NCI-H446 treated with DMSO at 0.1 percent for 48 hours (cell line): ENCODE measurements around the gene EMC7.
"Not testable (repeated sequence)": the region's sequence is repeated elsewhere in the genome, so short reads cannot be mapped to it uniquely, and the experiment has no call there.

Experiments used
- DNase-seq: peaks from one replicate; lab custom pipeline; 2025; lab: John Stamatoyannopoulos, UW

The EMC7 gene

DNA sequence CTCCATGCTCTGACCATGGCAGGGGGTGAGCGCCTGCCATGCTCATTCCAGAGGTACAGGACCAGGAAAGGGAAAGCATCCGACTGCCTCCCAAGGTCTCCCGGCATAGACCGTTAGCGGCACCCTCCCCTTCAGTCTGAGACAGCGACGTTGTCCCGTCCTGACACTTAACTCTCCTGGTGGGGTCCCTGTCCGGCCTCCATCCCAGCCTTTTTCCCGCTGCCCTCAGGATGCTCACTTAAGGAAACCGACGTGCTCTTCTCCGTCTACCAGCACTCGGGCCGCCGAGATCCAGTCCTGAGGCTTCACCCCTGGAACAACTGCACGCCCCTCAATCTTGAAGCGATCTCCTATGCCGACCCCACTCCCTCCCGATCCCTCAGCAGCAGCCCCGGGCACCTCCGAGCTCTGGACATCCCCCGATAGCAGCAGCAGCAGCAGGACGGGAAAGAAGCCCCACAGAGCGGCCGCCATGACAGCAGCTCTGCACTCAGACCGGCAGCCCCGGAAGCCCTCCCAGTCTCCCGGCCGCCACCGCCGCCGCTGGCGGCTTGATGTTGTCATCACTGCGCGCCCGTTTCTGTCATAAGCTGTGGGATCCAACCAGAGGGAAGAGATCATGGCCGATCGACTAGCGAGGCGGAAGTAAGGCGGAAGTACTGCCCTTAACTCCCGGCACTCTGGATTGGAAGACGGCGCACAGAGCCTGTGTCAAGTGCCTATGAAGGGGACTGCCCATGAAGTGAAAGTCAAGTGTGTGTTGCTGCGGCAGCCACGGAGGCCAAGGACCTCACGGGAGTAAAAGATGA lies at the start of gene EMC7, which contains the start of gene PGBD4:
EMC7 (minus strand) TSS at position 497 of the 809 bp plus-strand sequence; CDS start at position 474, 23 bp downstream.
PGBD4 (plus strand) TSS at position 718 of the 809 bp plus-strand sequence. CDS start 449 bp downstream, outside the sequence.
- peak; percentile 95 for DNase-seq

DNA sequence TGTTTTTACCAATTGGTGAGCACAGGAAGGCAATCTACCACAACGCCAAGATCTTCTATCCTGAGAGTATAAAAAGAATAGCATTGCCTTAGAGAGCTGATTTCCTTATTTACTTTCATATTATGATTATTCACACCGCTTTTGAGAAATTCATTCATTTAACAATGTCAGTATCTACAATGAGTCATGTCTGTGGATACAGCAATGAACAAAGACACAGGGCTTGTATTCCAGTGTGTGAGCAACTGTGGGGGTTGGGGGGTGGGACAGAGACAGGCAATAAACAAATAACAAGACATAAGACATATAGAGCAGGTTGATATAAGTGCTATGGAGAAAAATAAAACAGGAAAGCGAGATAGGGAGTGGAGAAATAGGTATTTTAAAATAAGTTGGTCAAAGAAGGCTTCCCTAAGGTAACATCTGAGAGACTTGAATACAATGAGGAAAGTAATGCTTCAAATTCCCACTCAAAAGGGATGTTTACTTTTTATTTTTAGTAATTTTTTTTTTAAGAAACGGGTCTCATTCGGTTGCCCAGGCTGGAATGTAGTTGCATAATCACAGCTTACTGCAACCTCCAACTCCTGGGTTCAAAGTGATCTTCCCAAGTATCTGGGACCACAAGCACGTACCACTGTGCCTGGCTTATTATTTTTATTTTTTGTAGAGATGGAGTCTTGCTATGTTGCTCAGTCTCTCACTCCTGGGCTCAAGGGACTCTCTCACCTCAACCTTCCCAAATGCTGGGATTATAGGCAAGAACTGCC lies 45.9 kb upstream of the EMC7 start:
- DNase-seq: no peak

- DNase-seq: no peak
Observed at GRCh38 chr15:34133511-34133910, 31.8 kb upstream of the EMC7 start.

DNA sequence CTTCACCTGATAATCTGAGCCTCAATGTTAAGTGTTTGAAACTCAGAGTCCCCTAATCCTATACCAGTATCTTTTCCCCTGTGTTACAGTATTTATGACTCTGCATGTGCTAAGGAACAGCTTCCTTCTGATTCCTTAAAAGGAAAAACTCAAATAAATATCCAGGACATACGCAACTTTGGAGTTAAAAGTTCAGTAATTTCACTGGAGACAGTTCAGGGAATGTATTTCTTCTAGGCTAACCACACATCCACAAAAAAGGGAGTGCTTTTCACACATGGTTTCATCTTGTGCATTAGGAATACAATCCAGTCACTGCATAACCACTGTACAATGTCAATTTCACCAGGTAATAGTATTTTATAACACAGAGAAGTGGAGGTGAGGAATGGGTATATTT lies 31.2 kb upstream of the EMC7 start:
- DNase-seq: no peak

- DNase-seq: no peak
Observed at GRCh38 chr15:34128898-34129297, 27.2 kb upstream of the EMC7 start.

GRCh38 chr15:34126522-34126921 lies 24.9 kb upstream of the EMC7 start:
- no peak for DNase-seq

DNA sequence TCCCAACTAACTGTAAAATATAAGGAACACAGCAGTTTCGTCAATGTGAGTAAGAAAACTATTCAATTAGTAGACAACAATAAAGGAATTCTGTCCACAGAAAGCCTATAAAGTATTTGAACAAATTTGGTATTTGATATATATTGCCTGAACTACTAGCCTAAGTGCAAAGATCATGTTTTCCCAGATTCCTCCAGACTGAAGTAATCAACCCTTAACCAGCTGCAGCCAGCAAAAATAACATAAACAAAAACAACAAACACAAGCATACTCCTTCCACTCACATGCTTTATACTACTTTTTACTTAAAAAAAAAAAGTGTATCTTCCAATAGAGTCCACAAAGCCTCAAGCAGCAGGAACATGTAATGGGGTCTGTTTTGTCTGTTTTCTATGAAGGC lies 24.3 kb upstream of the EMC7 start:
- DNase-seq: no peak

GRCh38 chr15:34124651-34125050 lies 23.0 kb upstream of the EMC7 start:
- no peak for DNase-seq

DNA sequence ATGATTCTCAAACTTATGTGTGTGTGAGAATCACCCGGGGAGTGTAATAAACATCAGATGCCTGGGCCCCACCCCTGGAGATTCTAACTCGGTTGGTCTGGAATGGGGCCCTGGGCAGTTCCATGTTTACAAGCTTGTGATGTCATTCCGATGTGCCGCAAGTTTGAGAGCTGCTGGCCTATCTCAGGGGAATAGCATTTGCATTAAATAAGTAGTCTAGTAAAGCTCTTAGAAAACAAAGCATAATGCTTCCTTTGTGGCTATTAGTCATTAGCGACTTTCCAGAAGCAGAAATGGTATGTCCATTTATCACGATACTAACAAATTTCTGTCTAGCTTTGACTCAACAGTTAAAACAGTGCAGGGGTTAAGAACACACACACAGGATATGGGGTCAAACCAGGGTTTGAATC lies 21.1 kb upstream of the EMC7 start:
- DNase-seq: no peak

GRCh38 chr15:34121786-34122185 lies 20.1 kb upstream of the EMC7 start:
- DNase-seq: not testable (repeated sequence)

DNA sequence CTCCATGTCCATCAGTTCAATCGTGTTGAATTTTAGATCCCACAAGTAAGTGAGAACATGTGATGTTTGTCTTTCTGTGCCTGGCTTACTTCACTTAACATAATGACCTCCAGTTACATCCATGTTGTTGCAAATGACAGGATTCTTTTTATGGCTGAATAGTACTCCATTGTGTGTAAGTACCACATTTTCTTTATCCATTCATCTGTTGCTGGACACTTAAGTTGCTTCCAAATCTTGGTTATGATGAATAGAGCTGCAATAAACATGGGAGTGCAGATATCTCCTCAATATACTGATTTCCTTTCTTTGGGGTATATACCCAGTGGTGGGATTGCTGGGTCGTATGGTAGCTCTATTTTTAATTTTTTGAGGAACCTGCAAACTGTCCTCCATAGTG lies 18.8 kb upstream of the EMC7 start:
- not testable (repeated sequence) for DNase-seq

- no peak for DNase-seq
Observed at GRCh38 chr15:34119291-34119690, 17.6 kb upstream of the EMC7 start.

- peak; percentile 39 for DNase-seq
Observed at GRCh38 chr15:34116620-34117019, 15.0 kb upstream of the EMC7 start.

GRCh38 chr15:34114739-34115138 lies 13.1 kb upstream of the EMC7 start:
- DNase-seq: no peak

GRCh38 chr15:34114215-34114614 lies 12.6 kb upstream of the EMC7 start:
- no peak for DNase-seq

DNA sequence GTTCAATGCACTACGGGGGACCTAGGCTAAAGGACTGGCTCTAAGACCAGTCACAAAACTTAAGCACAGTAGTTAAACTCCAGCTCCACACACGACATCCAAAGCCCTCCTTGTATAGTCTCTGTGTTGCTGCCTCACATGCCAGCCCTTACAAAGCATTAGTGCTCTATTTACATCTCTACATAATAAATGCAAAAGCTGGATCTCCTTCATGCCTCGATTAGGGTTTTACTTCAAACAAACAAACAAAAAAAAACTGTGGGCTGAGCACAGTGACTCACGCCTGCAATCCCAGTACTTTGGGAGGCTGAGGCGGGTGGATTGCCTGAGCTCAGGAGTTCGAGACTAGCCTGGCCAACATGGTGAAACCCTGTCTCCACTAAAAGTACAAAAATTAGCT lies 9.8 kb upstream of the EMC7 start:
- DNase-seq: no peak

GRCh38 chr15:34109797-34110663 lies 8.4 kb upstream of the EMC7 start:
- peak; percentile 5 for DNase-seq

DNA sequence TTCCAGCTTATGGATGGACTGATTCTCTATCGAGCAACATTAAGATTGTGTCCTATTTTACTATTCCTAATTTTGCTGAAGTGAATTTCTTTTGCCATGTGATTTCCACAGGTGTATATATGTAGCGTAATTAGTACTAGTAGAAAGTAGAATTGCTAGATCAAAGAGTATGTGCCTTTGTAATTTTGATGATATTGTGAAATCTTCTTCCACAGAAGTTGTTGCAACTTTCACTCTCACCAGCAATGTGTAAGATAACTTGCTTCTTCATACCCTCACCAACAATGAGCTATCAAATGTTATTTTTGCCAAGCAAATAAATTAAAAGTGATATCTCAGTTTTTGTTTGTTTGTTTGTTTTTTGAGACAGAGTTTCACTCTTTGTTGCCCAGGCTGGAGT lies 5.7 kb upstream of the EMC7 start:
- no peak for DNase-seq

GRCh38 chr15:34106423-34106822 lies 4.8 kb upstream of the EMC7 start:
- DNase-seq: no peak

DNA sequence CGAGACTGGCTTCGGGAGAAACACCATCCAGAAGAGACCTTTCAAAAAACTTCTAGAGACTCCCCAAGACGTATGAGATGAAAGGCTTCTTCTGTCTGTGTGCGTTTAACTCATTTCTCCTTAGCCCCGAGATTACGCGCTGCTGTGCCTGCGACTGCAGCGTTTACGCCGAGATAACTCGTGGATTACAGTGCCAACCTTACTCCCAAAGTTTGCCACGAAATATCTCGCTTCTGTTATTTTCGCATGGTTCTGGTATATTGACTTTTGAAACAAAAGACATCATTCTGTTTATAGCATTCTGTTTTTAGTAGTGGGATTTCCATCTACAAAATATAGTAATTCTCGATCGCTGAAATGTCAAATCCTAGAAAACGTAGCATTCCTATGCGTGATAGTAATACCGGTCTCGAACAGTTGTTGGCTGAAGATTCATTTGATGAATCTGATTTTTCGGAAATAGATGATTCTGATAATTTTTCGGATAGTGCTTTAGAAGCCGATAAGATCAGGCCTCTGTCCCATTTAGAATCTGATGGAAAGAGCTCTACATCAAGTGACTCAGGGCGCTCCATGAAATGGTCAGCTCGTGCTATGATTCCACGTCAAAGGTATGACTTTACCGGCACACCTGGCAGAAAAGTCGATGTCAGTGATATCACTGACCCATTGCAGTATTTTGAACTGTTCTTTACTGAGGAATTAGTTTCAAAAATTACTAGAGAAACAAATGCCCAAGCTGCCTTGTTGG lies 688 bp upstream of the EMC7 start:
- no peak for DNase-seq

GRCh38 chr15:34099914-34100313 lies 1.7 kb downstream of the EMC7 start:
- no peak for DNase-seq
